Measurements from ENCODE around the gene SHISA7.

GRCh38 chr19:55442372-55442961, 633 bp downstream of the SHISA7 start:
- TF ChIP-seq CTCF (IDR thresholded peaks at IDR 0.05 in 8 of 11, conservative IDR thresholded peaks at IDR 0.05 in 3 of 11), result no peak
- no peak for TF ChIP-seq POLR2A (IDR thresholded peaks at IDR 0.05)
- no peak for TF ChIP-seq POLR2AphosphoS5 (IDR thresholded peaks at IDR 0.05)

All from spleen (tissue), 7 donors.